Measurements from ENCODE around the gene PHC2.

Gene PHC2

GRCh38 chr1:33288976-33289857, 141.7 kb downstream of the PHC2 start:
- H3K27me3 ChIP-seq (ENCODE audit: control insufficient read depth in 1 of 2, insufficient read depth in 2 of 2, low read length in 2 of 2): no peaks in the 10 kb centered on the region
- no peak overlapping the region for H3K4me3 ChIP-seq (ENCODE audit: low read length in 2 of 2)
- H3K9me3 ChIP-seq (ENCODE audit: control insufficient read depth in 2 of 2, low read length in 2 of 2): no peaks in the 10 kb centered on the region
- H3K27ac ChIP-seq (ENCODE audit: low read length): no peak overlapping the region
- H3K4me1 ChIP-seq (ENCODE audit: control insufficient read depth, insufficient read depth, low read length): peaks cover 14% of the 10 kb centered on the region
- H3K36me3 ChIP-seq (ENCODE audit: control insufficient read depth in 2 of 2, insufficient read depth in 2 of 2, low read length in 2 of 2): peaks cover 3 to 12% of the 10 kb centered on the region in 2 donors
- no peak overlapping the region for H3K9ac ChIP-seq (ENCODE audit: low read length in 2 of 2)

GRCh38 chr1:33287317-33287716, 143.6 kb downstream of the PHC2 start:
- H3K36me3 ChIP-seq (ENCODE audit: control insufficient read depth in 2 of 2, insufficient read depth in 2 of 2, low read length in 2 of 2): peaks cover 6 to 10% of the 10 kb centered on the region in 2 donors
- H3K4me3 ChIP-seq (ENCODE audit: low read length in 2 of 2): no peak overlapping the region
- peaks cover 3% of the 10 kb centered on the region for H3K4me1 ChIP-seq (ENCODE audit: control insufficient read depth, insufficient read depth, low read length)
- no peak overlapping the region for H3K9ac ChIP-seq (ENCODE audit: low read length in 2 of 2)
- H3K27ac ChIP-seq (ENCODE audit: low read length): no peak overlapping the region
- H3K27me3 ChIP-seq (ENCODE audit: control insufficient read depth in 1 of 2, insufficient read depth in 2 of 2, low read length in 2 of 2): no peaks in the 10 kb centered on the region
- H3K9me3 ChIP-seq (ENCODE audit: control insufficient read depth in 2 of 2, low read length in 2 of 2): no peaks in the 10 kb centered on the region

GRCh38 chr1:33286451-33287185, 144.3 kb downstream of the PHC2 start:
- no peaks in the 10 kb centered on the region for H3K27me3 ChIP-seq (ENCODE audit: control insufficient read depth in 1 of 2, insufficient read depth in 2 of 2, low read length in 2 of 2)
- no peak overlapping the region for H3K4me3 ChIP-seq (ENCODE audit: low read length in 2 of 2)
- peaks cover 3% of the 10 kb centered on the region for H3K4me1 ChIP-seq (ENCODE audit: control insufficient read depth, insufficient read depth, low read length)
- H3K27ac ChIP-seq (ENCODE audit: low read length): no peak overlapping the region
- no peaks in the 10 kb centered on the region for H3K9me3 ChIP-seq (ENCODE audit: control insufficient read depth in 2 of 2, low read length in 2 of 2)
- H3K9ac ChIP-seq (ENCODE audit: low read length in 2 of 2): no peak overlapping the region
- peaks cover 11 to 16% of the 10 kb centered on the region in 2 donors for H3K36me3 ChIP-seq (ENCODE audit: control insufficient read depth in 2 of 2, insufficient read depth in 2 of 2, low read length in 2 of 2)

- Histone ChIP-seq H3K4me1 (ENCODE audit: control insufficient read depth, insufficient read depth, low read length) (no peaks in the 10 kb centered on the region), H3K36me3 (ENCODE audit: control insufficient read depth in 2 of 2, insufficient read depth in 2 of 2, low read length in 2 of 2) (peaks cover 18 to 28% of the 10 kb centered on the region in 2 donors), H3K9ac (ENCODE audit: low read length in 2 of 2) (no peak overlapping the region), H3K9me3 (ENCODE audit: control insufficient read depth in 2 of 2, low read length in 2 of 2) (no peaks in the 10 kb centered on the region), H3K4me3 (ENCODE audit: low read length in 2 of 2) (no peak overlapping the region), H3K27ac (ENCODE audit: low read length) (no peak overlapping the region), H3K27me3 (ENCODE audit: control insufficient read depth in 1 of 2, insufficient read depth in 2 of 2, low read length in 2 of 2) (no peaks in the 10 kb centered on the region)
These were observed 146.8 kb downstream of the PHC2 start for GRCh38 chr1:33284049-33284448.

GRCh38 chr1:33282791-33283190, 148.1 kb downstream of the PHC2 start:
- Histone ChIP-seq H3K9ac (ENCODE audit: low read length in 2 of 2) (no peak overlapping the region), H3K4me3 (ENCODE audit: low read length in 2 of 2) (no peak overlapping the region), H3K27me3 (ENCODE audit: control insufficient read depth in 1 of 2, insufficient read depth in 2 of 2, low read length in 2 of 2) (no peaks in the 10 kb centered on the region), H3K4me1 (ENCODE audit: control insufficient read depth, insufficient read depth, low read length) (no peaks in the 10 kb centered on the region), H3K27ac (ENCODE audit: low read length) (no peak overlapping the region), H3K9me3 (ENCODE audit: control insufficient read depth in 2 of 2, low read length in 2 of 2) (no peaks in the 10 kb centered on the region), H3K36me3 (ENCODE audit: control insufficient read depth in 2 of 2, insufficient read depth in 2 of 2, low read length in 2 of 2) (peaks cover 16 to 28% of the 10 kb centered on the region in 2 donors)

- H3K36me3 ChIP-seq (ENCODE audit: control insufficient read depth in 2 of 2, insufficient read depth in 2 of 2, low read length in 2 of 2): peaks cover 26 to 38% of the 10 kb centered on the region in 2 donors
- H3K9me3 ChIP-seq (ENCODE audit: control insufficient read depth in 2 of 2, low read length in 2 of 2): no peaks in the 10 kb centered on the region
- no peak overlapping the region for H3K27ac ChIP-seq (ENCODE audit: low read length)
- H3K27me3 ChIP-seq (ENCODE audit: control insufficient read depth in 1 of 2, insufficient read depth in 2 of 2, low read length in 2 of 2): no peaks in the 10 kb centered on the region
- no peak overlapping the region for H3K9ac ChIP-seq (ENCODE audit: low read length in 2 of 2)
- H3K4me1 ChIP-seq (ENCODE audit: control insufficient read depth, insufficient read depth, low read length): no peaks in the 10 kb centered on the region
- H3K4me3 ChIP-seq (ENCODE audit: low read length in 2 of 2): no peak overlapping the region
These were observed 149.2 kb downstream of the PHC2 start for GRCh38 chr1:33281554-33282303.

GRCh38 chr1:33280091-33280661, 150.7 kb downstream of the PHC2 start:
- no peak overlapping the region for H3K9ac ChIP-seq (ENCODE audit: low read length in 2 of 2)
- peaks cover 26 to 39% of the 10 kb centered on the region in 2 donors for H3K36me3 ChIP-seq (ENCODE audit: control insufficient read depth in 2 of 2, insufficient read depth in 2 of 2, low read length in 2 of 2)
- H3K4me1 ChIP-seq (ENCODE audit: control insufficient read depth, insufficient read depth, low read length): no peaks in the 10 kb centered on the region
- no peaks in the 10 kb centered on the region for H3K27me3 ChIP-seq (ENCODE audit: control insufficient read depth in 1 of 2, insufficient read depth in 2 of 2, low read length in 2 of 2)
- no peak overlapping the region for H3K27ac ChIP-seq (ENCODE audit: low read length)
- no peak overlapping the region for H3K4me3 ChIP-seq (ENCODE audit: low read length in 2 of 2)
- H3K9me3 ChIP-seq (ENCODE audit: control insufficient read depth in 2 of 2, low read length in 2 of 2): no peaks in the 10 kb centered on the region

GRCh38 chr1:33277488-33278084, 153.3 kb downstream of the PHC2 start:
- H3K36me3 ChIP-seq (ENCODE audit: control insufficient read depth in 2 of 2, insufficient read depth in 2 of 2, low read length in 2 of 2): peaks cover 24 to 29% of the 10 kb centered on the region in 2 donors
- H3K27me3 ChIP-seq (ENCODE audit: control insufficient read depth in 1 of 2, insufficient read depth in 2 of 2, low read length in 2 of 2): no peaks in the 10 kb centered on the region
- peaks cover 2% of the 10 kb centered on the region for H3K4me1 ChIP-seq (ENCODE audit: control insufficient read depth, insufficient read depth, low read length)
- no peaks in the 10 kb centered on the region for H3K9me3 ChIP-seq (ENCODE audit: control insufficient read depth in 2 of 2, low read length in 2 of 2)
- H3K9ac ChIP-seq (ENCODE audit: low read length in 2 of 2): no peak overlapping the region
- H3K4me3 ChIP-seq (ENCODE audit: low read length in 2 of 2): no peak overlapping the region
- H3K27ac ChIP-seq (ENCODE audit: low read length): no peak overlapping the region

- H3K36me3 ChIP-seq (ENCODE audit: control insufficient read depth in 2 of 2, insufficient read depth in 2 of 2, low read length in 2 of 2): peaks cover 20 to 28% of the 10 kb centered on the region in 2 donors
- H3K4me3 ChIP-seq (ENCODE audit: low read length in 2 of 2): no peak overlapping the region
- H3K9ac ChIP-seq (ENCODE audit: low read length in 2 of 2): no peak overlapping the region
- no peaks in the 10 kb centered on the region for H3K9me3 ChIP-seq (ENCODE audit: control insufficient read depth in 2 of 2, low read length in 2 of 2)
- no peaks in the 10 kb centered on the region for H3K27me3 ChIP-seq (ENCODE audit: control insufficient read depth in 1 of 2, insufficient read depth in 2 of 2, low read length in 2 of 2)
- peaks cover 2% of the 10 kb centered on the region for H3K4me1 ChIP-seq (ENCODE audit: control insufficient read depth, insufficient read depth, low read length)
- H3K27ac ChIP-seq (ENCODE audit: low read length): no peak overlapping the region
These were observed 154.2 kb downstream of the PHC2 start for GRCh38 chr1:33276573-33277298.

Measured in stomach smooth muscle (tissue), 2 donors.